Stimulated activated naive CD8-positive, alpha-beta T cell treated with anti-CD3 and anti-CD28 coated beads, Interleukin-15, amount 100 ng/mL, for 72 hours (primary cell): ENCODE measurements around the gene FBXL13.
A peak's percentile ranks its signal among the peaks of the same experiment; 100 is the strongest.

Experiments used
- ATAC-seq: fragments of 150-1000 bp; cut with Tn5 transposase; 2 replicates; pipeline ENCODE4 v1.10.0; 2021; ENCODE audit warnings: mild to moderate bottlenecking, moderate library complexity
- DNase-seq, 2 donors: peaks; one replicate each; pipeline ENCODE4 v3.0.0; 2021 to 2022
- H3K27ac Mint-ChIP-seq, 2 donors: one replicate each; pipeline ENCODE4 v1.8.0; 2022; ENCODE audit warnings: mild to moderate bottlenecking in 2 of 2, mixed read lengths in 2 of 2, moderate library complexity in 2 of 2
- H3K27me3 Mint-ChIP-seq: one replicate; pipeline ENCODE4 v1.8.0; 2022; ENCODE audit warnings: mixed read lengths
- H3K4me1 Mint-ChIP-seq: one replicate; pipeline ENCODE4 v1.8.0; 2022; ENCODE audit warnings: mild to moderate bottlenecking, mixed read lengths
- H3K4me3 Mint-ChIP-seq, 2 donors: one replicate each; pipeline ENCODE4 v1.8.0; 2022; ENCODE audit warnings: mild to moderate bottlenecking in 2 of 2, mixed read lengths in 2 of 2, moderate library complexity in 1 of 2
- H3K9me3 Mint-ChIP-seq, 2 donors: one replicate each; pipeline ENCODE4 v1.8.0; 2022; ENCODE audit warnings: mixed read lengths in 2 of 2

The FBXL13 gene

GRCh38 chr7:102895602-102896001 lies 179.0 kb downstream of the FBXL13 start:
- Mint-ChIP-seq H3K4me3 (no peak overlapping the region), H3K9me3 (no peaks in the 10 kb centered on the region), H3K4me1 (no peaks in the 10 kb centered on the region), H3K27ac (no peak overlapping the region), H3K27me3 (no peaks in the 10 kb centered on the region)
- ATAC-seq (no peak), DNase-seq (no peak)

GRCh38 chr7:102892631-102893278 lies 181.8 kb downstream of the FBXL13 start:
- H3K4me1 Mint-ChIP-seq: no peaks in the 10 kb centered on the region
- no peaks in the 10 kb centered on the region for H3K9me3 Mint-ChIP-seq
- ATAC-seq (no peak), DNase-seq (no peak)
- no peak overlapping the region for H3K27ac Mint-ChIP-seq
- H3K27me3 Mint-ChIP-seq: no peaks in the 10 kb centered on the region
- no peak overlapping the region for H3K4me3 Mint-ChIP-seq

GRCh38 chr7:102891693-102892261 lies 182.8 kb downstream of the FBXL13 start:
- no peak for DNase-seq
- H3K4me1 Mint-ChIP-seq: no peaks in the 10 kb centered on the region

GRCh38 chr7:102890971-102891692 lies 183.5 kb downstream of the FBXL13 start:
- ATAC-seq (no peak), DNase-seq (no peak)
- no peaks in the 10 kb centered on the region for H3K4me1 Mint-ChIP-seq
- H3K27me3 Mint-ChIP-seq: no peaks in the 10 kb centered on the region
- no peak overlapping the region for H3K4me3 Mint-ChIP-seq
- no peaks in the 10 kb centered on the region for H3K9me3 Mint-ChIP-seq
- H3K27ac Mint-ChIP-seq: peak overlapping the region in 1 of 2 donors; percentile 58

More at GRCh38 chr7:102891693-102892261, 182.8 kb downstream of the FBXL13 start:
- no peak overlapping the region for H3K27ac Mint-ChIP-seq
- H3K9me3 Mint-ChIP-seq: no peaks in the 10 kb centered on the region
- no peaks in the 10 kb centered on the region for H3K27me3 Mint-ChIP-seq
- ATAC-seq: no peak
- H3K4me3 Mint-ChIP-seq: no peak overlapping the region

- Mint-ChIP-seq H3K4me3 (no peak overlapping the region), H3K4me1 (no peaks in the 10 kb centered on the region), H3K27ac (peak overlapping the region in 1 of 2 donors; percentile 58), H3K9me3 (no peaks in the 10 kb centered on the region), H3K27me3 (no peaks in the 10 kb centered on the region)
- DNase-seq (no peak), ATAC-seq (no peak)
Measured at GRCh38 chr7:102890292-102890970, 184.2 kb downstream of the FBXL13 start.

GRCh38 chr7:102889851-102890250 lies 184.7 kb downstream of the FBXL13 start:
- no peaks in the 10 kb centered on the region for H3K4me1 Mint-ChIP-seq
- no peaks in the 10 kb centered on the region for H3K9me3 Mint-ChIP-seq
- no peak for ATAC-seq
- H3K27me3 Mint-ChIP-seq: no peaks in the 10 kb centered on the region
- no peak overlapping the region for H3K4me3 Mint-ChIP-seq
- H3K27ac Mint-ChIP-seq: no peak overlapping the region
- DNase-seq: no peak

- H3K4me3 Mint-ChIP-seq: no peak overlapping the region
- no peaks in the 10 kb centered on the region for H3K9me3 Mint-ChIP-seq
- ATAC-seq: no peak
- no peak for DNase-seq
- H3K4me1 Mint-ChIP-seq: no peaks in the 10 kb centered on the region
- peak overlapping the region in 1 of 2 donors; percentile 85 for H3K27ac Mint-ChIP-seq
- no peaks in the 10 kb centered on the region for H3K27me3 Mint-ChIP-seq
Measured at GRCh38 chr7:102888561-102889233, 185.9 kb downstream of the FBXL13 start.

GRCh38 chr7:102883098-102883860 lies 191.3 kb downstream of the FBXL13 start:
- Mint-ChIP-seq H3K27me3 (no peaks in the 10 kb centered on the region), H3K4me1 (no peaks in the 10 kb centered on the region), H3K9me3 (no peaks in the 10 kb centered on the region), H3K27ac (no peak overlapping the region), H3K4me3 (no peak overlapping the region)
- no peak for DNase-seq
- no peak for ATAC-seq

- peak; percentile 90 for ATAC-seq
- Mint-ChIP-seq H3K9me3 (no peaks in the 10 kb centered on the region), H3K4me3 (no peak overlapping the region), H3K4me1 (peaks cover 21% of the 10 kb centered on the region), H3K27ac (peak overlapping the region in 1 of 2 donors; percentile 38), H3K27me3 (no peaks in the 10 kb centered on the region)
- DNase-seq: peak; percentile 4 to 35
Measured at GRCh38 chr7:102875700-102876295, 198.8 kb downstream of the FBXL13 start.

GRCh38 chr7:102874966-102875365 lies 199.6 kb downstream of the FBXL13 start:
- Mint-ChIP-seq H3K9me3 (no peaks in the 10 kb centered on the region), H3K4me1 (peaks cover 21% of the 10 kb centered on the region), H3K27me3 (no peaks in the 10 kb centered on the region), H3K27ac (no peak overlapping the region), H3K4me3 (no peak overlapping the region)
- ATAC-seq (no peak), DNase-seq (no peak)

GRCh38 chr7:102874166-102874829 lies 200.3 kb downstream of the FBXL13 start:
- no peak overlapping the region for H3K4me3 Mint-ChIP-seq
- peak in 1 of 2 donors; percentile 23 for DNase-seq
- H3K27me3 Mint-ChIP-seq: no peaks in the 10 kb centered on the region
- peak; percentile 91 for ATAC-seq
- peaks cover 21% of the 10 kb centered on the region for H3K4me1 Mint-ChIP-seq
- no peak overlapping the region for H3K27ac Mint-ChIP-seq
- H3K9me3 Mint-ChIP-seq: no peaks in the 10 kb centered on the region

- Mint-ChIP-seq H3K27me3 (no peaks in the 10 kb centered on the region), H3K4me3 (no peak overlapping the region), H3K4me1 (peaks cover 21% of the 10 kb centered on the region), H3K27ac (peak overlapping the region in 1 of 2 donors; percentile 77), H3K9me3 (no peaks in the 10 kb centered on the region)
- ATAC-seq: peak; percentile 11
- no peak for DNase-seq
Measured at GRCh38 chr7:102873470-102874165, 201.0 kb downstream of the FBXL13 start.

GRCh38 chr7:102872460-102872859 lies 202.1 kb downstream of the FBXL13 start:
- peaks cover 21% of the 10 kb centered on the region for H3K4me1 Mint-ChIP-seq
- no peaks in the 10 kb centered on the region for H3K27me3 Mint-ChIP-seq
- no peaks in the 10 kb centered on the region for H3K9me3 Mint-ChIP-seq
- no peak overlapping the region for H3K27ac Mint-ChIP-seq
- no peak overlapping the region for H3K4me3 Mint-ChIP-seq
- DNase-seq (no peak), ATAC-seq (no peak)
